Fibroblast of pulmonary artery (primary cell): ENCODE data around the gene KCNJ5.

Source experiments
- DNase-seq: peaks from one replicate; pipeline ENCODE4 v3.0.0-alpha.2; 2010; ENCODE audit warnings: low read depth
- H3K4me3 ChIP-seq: replicated peaks from 2 replicates; pipeline ENCODE4 v1.5.1; 2011; ENCODE audit warnings: low read depth, mild to moderate bottlenecking, control low read depth, low read length, moderate library complexity
- CTCF ChIP-seq: IDR thresholded peaks from 2 replicates; pipeline ENCODE4 v1.5.1; 2011; ENCODE audit warnings: mild to moderate bottlenecking, control low read depth, low read length, inconsistent platforms; ENCODE audit errors: missing control alignments

Gene KCNJ5

GRCh38 chr11:128962896-128963295, 71.7 kb downstream of the KCNJ5 start:
- no peak for DNase-seq
- no peak for TF ChIP-seq CTCF
- H3K4me3 ChIP-seq: no peak overlapping the region

GRCh38 chr11:128963744-128964325, 72.7 kb downstream of the KCNJ5 start:
- no peak for TF ChIP-seq CTCF
- H3K4me3 ChIP-seq: no peak overlapping the region
- DNase-seq: no peak

- no peak for TF ChIP-seq CTCF
- no peak for DNase-seq
- H3K4me3 ChIP-seq: no peak overlapping the region
These were observed 73.3 kb downstream of the KCNJ5 start for GRCh38 chr11:128964463-128964930.

GRCh38 chr11:128965485-128965884, 74.3 kb downstream of the KCNJ5 start:
- no peak for DNase-seq
- H3K4me3 ChIP-seq: no peak overlapping the region

GRCh38 chr11:128967578-128967977, 76.4 kb downstream of the KCNJ5 start:
- no peak for DNase-seq
- H3K4me3 ChIP-seq: no peak overlapping the region
- no peak for TF ChIP-seq CTCF

More at GRCh38 chr11:128965485-128965884, 74.3 kb downstream of the KCNJ5 start:
- no peak for TF ChIP-seq CTCF

GRCh38 chr11:128968916-128969315, 77.8 kb downstream of the KCNJ5 start:
- no peak for TF ChIP-seq CTCF
- DNase-seq: no peak
- H3K4me3 ChIP-seq: no peak overlapping the region
